Right forelimb (tissue), 1 donor: ENCODE results near the gene PDS5A.
"Not testable (repeated sequence)": the region's sequence is repeated elsewhere in the genome, so short reads cannot be mapped to it uniquely, and the experiment has no call there.

Experiments used
- DNase-seq: peaks from one replicate; pipeline ENCODE4 v3.0.0-alpha.2; 2018

PDS5A gene

DNA sequence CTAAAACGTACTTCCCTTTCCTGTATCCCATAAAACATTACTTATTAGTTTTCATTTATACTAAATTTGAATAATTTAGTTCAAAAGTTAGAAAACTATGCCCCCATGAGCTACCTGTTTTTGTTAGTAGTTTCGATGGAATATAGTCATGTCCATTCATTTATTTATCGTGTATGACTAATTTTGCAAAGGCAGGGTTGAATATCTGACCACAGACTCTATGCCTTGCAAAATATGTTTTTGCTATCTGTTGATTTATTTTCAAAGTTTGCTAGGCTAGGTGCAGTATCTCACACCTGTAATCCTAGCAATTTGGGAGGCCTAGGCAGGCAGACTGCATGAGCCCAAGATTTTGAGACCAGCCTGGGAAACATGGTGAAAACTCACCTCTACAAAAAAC, 78.4 kb downstream of the PDS5A start:
- no peak for DNase-seq

GRCh38 chr4:39898015-39898414, 79.7 kb downstream of the PDS5A start:
- DNase-seq = no peak

GRCh38 chr4:39893693-39894072, 84.0 kb downstream of the PDS5A start:
- DNase-seq = no peak

GRCh38 chr4:39892988-39893692, 84.6 kb downstream of the PDS5A start:
- no peak for DNase-seq

DNA sequence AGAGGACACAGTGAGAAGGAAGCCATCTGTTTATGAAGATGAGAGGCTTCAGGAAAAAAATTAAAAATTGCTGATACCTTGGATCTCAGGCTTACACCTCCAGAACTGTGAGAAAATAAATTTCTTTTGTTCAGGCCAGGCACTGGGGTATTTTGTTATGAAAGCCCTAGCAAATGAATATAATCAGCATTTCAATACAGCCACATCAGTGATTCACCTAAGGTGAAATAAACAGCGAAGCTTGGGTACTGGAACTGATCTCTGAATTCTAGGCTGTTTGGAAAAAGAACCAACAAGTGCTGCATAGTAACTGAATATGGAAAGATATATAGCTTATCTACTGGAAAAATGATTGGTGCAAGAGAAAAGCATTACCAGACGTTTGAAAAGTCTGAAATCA, 88.5 kb downstream of the PDS5A start:
- DNase-seq = no peak

DNA sequence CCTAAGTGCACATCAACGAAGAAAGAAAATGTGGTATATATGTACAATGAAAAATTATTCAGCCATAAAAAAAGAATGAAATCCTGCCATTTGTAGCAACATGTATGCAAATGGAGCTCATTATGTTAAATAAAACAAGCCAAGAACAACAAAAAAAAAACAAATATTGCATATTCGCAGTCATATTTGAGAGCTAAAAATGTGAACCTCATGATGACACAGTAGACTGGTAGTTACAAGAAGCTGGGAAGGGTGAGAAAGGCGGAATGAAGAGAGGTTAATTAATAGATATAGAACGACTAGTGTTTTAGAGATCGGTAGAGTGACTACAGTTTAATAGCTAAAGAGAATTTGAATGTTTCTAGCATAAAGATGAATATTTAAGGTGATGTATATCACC, 89.2 kb downstream of the PDS5A start:
- DNase-seq = no peak

- DNase-seq = no peak
Measured at GRCh38 chr4:39883646-39884045, 94.1 kb downstream of the PDS5A start.

- no peak for DNase-seq
Measured at GRCh38 chr4:39881789-39882188, 95.9 kb downstream of the PDS5A start.

GRCh38 chr4:39877971-39878370, 99.7 kb downstream of the PDS5A start:
- no peak for DNase-seq

DNA sequence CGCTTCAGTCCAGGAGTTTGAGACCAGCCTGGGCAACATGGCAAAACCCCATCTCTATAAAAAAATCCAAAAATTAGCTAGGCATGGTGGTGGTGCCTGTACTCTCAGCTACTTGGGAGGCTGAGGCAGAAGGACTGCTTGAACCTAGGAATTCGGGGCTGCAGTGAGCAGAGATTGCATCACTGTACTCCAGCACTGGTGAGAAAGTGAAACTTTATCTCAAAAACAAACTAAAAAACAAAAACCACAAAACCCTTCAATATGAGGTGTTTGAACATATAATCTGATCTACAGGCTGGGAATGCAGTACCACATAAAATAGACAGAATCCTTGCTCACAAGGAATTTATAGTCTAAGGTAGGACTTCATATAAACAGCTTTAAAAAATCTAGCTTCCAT, 103.9 kb downstream of the PDS5A start:
- no peak for DNase-seq

GRCh38 chr4:39865280-39865679, 112.4 kb downstream of the PDS5A start:
- DNase-seq = no peak

DNA sequence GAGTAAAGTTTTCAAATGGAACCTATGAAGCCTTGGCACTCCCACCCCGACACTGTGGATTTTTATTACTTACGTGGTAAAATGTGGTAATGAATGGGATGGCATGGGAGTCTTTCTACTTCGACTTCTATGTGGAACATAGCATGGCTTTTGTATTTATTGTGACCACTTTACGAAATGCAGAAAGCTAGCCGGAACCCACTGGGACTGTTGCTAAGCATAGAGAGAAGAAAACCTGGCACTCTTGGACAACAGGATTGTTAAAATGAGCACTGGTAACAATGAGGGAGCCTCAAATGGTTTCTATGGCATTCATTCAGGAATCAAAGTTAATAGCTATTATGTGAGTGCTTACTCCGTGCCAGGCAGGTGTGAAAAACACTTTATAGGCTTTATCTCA, 113.3 kb downstream of the PDS5A start:
- no peak for DNase-seq

- no peak for DNase-seq
Measured at GRCh38 chr4:39860804-39861203, 116.9 kb downstream of the PDS5A start.

DNA sequence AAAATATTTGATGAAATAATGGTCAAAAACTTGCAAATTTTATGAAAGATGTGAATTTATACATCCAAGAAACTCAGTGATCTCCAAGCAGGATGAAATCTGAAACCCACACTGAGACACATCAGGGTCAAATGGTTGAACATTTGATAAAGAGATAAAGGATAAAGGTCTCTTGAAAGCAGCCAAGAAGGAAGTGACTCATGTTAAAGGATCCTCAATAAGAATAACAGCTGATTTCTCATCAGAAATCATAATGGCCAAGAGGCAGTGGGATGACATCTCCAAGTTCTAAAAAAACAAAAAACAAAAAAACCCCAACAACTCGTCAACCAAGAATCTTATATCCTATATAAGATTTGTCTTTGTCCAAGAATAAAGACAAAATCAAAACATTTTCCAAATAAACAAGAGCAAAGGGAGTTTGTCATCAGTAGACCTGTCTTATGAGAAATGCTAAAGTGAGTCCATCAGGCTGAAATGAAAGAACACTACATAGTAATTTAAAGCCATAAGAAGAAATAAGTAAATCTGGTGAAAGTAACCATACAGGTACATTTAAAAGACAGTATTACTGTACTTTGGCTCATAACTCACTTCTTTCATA, 121.7 kb downstream of the PDS5A start:
- DNase-seq = no peak

GRCh38 chr4:39852636-39853035, 125.1 kb downstream of the PDS5A start:
- no peak for DNase-seq

DNA sequence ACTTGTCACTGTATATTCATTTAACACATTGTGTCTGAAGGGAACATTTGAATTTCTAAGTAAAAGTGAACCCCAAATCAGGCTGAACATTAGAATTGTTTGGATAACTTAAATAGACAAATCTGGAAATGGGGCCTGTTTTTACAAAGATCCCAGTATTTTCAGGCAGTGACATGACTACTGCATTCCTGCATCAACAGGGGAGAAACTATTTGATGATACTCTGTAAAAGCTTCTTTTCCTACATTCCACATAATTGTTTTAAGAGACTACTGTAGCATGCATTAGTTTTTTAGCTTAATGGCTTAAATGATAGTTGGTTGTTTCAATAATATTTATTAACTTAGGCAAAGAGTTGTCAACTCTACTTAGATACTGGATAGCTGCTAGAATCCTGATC, 127.0 kb downstream of the PDS5A start:
- no peak for DNase-seq

DNA sequence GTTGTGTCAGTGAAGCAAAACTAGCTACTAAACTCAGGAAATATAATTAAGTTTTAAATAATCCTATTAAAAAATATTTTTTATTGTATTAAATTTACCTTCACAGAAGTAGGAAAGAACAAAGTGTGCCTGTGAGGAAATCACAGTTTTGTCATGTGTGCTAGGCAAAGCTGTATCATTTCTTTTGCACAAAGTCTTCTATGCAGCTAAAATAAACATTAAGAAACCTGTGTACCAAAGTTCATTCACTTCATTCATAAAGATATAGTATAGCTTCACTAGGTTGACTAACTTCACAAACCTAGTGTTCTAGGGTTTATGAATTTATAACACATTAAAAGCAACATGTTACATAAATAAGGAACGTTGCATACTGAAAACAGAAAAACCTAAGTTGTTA, 131.0 kb downstream of the PDS5A start:
- DNase-seq = no peak

GRCh38 chr4:39846120-39846519, 131.6 kb downstream of the PDS5A start:
- no peak for DNase-seq

DNA sequence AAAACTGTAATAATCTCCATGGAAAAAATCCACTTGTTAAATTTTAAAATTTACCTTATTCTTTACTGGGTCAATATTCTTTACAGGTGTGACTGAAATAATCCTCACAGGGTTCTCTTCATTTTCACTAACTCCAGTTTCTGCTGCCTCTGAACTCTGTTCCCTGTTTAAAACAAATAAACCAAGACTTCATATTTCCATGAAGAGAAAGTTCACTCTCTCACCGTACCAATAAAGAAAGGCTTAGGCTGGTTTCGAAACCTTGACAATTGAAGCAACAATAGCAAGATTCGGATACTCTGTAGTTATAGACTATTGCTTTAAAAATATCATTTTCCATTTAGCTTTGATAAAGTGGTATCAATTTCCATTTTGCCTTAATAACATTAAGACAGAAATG, 135.8 kb downstream of the PDS5A start:
- DNase-seq = no peak

DNA sequence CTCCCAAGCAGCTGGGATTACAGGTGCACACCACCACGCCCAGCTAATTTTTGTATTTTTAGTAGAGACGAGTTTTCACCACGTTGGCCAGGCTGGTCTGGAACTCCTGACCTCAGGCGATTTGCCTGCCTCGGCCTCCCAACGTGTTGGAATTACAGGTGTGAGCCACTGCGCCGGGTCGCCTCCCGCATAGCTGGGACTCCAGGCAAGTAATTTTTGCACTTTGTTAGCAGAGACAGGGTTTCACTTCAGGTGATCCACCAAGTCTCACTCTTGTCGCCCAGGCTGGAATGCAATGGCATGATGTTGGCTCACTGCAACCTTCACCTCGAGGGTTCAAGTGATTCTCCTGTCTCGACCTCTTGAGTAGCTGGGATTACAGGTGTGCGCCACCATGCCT, 137.2 kb downstream of the PDS5A start:
- DNase-seq = not testable (repeated sequence)

DNA sequence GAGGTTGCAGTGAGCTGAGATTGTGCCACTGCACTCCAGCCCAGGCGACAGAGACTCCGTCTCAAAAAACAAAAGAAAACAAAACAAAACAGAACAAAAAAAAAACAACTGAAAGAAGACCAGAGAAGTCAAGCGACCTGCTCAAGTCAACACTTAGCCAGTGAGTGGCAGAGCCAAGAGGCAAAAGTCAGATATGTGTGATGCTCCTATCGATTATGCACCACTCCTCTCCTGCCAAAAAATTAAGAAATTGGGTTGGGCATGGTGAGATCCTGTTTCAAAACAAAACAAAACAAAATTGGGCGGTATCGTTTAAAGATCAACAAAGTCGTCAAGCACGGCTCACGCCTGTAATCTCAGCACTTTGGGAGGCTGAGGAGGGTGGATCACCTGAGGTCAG, 137.7 kb downstream of the PDS5A start:
- no peak for DNase-seq

DNA sequence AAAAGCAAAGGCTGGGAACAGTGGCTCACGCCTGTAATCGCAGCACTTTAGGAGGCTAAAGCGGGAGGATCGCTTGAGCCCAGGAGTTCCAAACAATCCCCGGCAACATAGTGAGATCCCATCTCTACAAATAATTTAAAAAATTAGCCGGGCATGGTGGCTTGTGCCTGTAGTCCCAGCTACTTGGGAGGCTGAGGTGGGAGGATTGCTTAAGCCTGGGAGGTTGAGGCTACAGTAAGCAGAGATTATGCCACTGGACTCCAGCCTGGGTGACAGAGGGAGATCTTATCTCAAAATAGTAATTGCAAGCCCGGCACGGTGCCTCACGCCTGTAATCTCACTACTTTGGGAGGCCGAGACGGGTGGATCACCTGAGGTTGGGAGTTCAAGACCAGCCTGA, 139.3 kb downstream of the PDS5A start:
- not testable (repeated sequence) for DNase-seq

- DNase-seq = no peak
Measured at GRCh38 chr4:39834269-39834668, 143.4 kb downstream of the PDS5A start.

DNA sequence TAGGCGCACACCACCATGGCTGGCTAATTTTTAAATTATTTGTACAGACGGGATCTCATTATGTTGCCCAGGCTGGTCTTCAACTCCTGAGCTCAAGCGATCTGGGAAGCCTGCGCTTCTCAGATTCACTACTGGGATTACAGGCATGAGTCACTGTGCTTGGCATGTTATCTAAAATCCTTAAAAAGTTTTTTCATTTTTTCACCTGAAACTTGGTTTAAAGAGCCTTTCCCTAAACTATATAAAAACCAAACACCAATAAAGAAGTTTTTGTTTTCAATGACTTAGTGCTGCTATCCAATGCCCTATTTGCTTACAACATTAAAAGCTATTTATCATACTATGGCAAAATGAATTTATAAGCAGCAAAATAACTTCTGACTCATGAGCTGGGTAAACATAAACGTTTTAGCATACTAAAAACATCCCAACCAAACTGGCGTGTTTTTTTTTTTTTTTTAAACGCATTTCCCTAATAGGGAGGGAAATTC, 151.9 kb downstream of the PDS5A start:
- no peak for DNase-seq

DNA sequence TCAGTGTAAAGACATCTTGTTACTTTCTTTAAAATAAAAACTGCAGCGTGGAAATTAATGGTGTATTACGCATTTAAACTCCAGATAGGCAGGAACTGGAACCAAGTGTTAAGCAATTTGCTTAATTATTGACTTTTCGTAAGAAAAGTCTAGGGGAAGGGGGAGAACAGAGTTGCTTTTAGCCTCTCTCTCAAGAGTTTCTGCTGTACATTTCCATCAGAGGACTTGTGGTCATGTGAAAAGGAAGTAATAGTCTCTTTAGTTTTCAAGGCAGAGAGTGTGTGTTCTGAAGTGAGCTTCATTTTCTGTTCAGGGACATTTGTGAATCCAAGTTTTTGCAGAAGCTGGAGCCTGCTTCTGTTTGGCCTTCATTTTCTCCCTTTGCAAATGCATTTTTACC, 152.6 kb downstream of the PDS5A start:
- DNase-seq = no peak
